ENCODE results near the gene PGA5.
"Not testable (repeated sequence)": the region's sequence is repeated elsewhere in the genome, so short reads cannot be mapped to it uniquely, and the experiment has no call there.

DNA sequence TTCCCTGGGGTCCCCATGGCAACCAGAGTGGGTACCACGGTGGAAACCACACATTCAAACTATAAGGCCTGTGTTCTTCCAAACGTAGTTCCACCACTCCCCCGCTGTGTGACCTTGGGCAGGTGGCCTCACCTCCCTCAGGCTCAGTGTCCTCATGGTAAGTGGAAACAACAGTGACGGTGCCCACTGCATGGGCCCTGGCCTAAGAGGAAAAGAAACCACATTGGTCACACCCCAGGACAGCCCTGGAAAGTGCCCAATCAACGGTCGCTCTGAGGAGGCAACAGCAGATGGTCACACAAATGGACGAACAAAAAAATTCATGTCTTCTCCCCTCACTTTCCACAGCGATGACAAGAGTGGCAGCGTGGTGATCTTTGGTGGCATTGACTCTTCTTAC, 7.1 kb downstream of the PGA5 start:
- TF ChIP-seq, protein P1, sequence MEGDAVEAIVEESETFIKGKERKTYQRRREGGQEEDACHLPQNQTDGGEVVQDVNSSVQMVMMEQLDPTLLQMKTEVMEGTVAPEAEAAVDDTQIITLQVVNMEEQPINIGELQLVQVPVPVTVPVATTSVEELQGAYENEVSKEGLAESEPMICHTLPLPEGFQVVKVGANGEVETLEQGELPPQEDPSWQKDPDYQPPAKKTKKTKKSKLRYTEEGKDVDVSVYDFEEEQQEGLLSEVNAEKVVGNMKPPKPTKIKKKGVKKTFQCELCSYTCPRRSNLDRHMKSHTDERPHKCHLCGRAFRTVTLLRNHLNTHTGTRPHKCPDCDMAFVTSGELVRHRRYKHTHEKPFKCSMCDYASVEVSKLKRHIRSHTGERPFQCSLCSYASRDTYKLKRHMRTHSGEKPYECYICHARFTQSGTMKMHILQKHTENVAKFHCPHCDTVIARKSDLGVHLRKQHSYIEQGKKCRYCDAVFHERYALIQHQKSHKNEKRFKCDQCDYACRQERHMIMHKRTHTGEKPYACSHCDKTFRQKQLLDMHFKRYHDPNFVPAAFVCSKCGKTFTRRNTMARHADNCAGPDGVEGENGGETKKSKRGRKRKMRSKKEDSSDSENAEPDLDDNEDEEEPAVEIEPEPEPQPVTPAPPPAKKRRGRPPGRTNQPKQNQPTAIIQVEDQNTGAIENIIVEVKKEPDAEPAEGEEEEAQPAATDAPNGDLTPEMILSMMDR (IDR thresholded peaks at IDR 0.05): not testable (repeated sequence)
- TF ChIP-seq POLR2A (IDR thresholded peaks at IDR 0.05): not testable (repeated sequence)
